HUES64 (cell line): ENCODE measurements around the gene ZFAND6.

Source experiments
- H3K27ac ChIP-seq: 2 replicates; pipeline ENCODE4 v1.7.0; 2013; ENCODE audit warnings: low read depth, low read length, inconsistent platforms
- H3K27me3 ChIP-seq: 2 replicates; pipeline ENCODE4 v1.6.1; 2013; ENCODE audit warnings: mild to moderate bottlenecking, low read length; ENCODE audit not compliant: insufficient read depth
- H3K36me3 ChIP-seq: 2 replicates; pipeline ENCODE4 v1.6.1; 2013; ENCODE audit warnings: mild to moderate bottlenecking, low read length; ENCODE audit not compliant: insufficient read depth
- H3K4me1 ChIP-seq: 2 replicates; pipeline ENCODE4 v1.6.1; 2013; ENCODE audit warnings: mild to moderate bottlenecking, low read length, moderate library complexity; ENCODE audit not compliant: insufficient read depth
- H3K4me3 ChIP-seq: 2 replicates; pipeline ENCODE4 v1.5.1; 2013; ENCODE audit warnings: mild to moderate bottlenecking, low read length, moderate library complexity
- H3K9ac ChIP-seq: 2 replicates; pipeline ENCODE4 v1.6.1; 2013; ENCODE audit warnings: mild to moderate bottlenecking, low read depth, low read length
- H3K9me3 ChIP-seq: 2 replicates; pipeline ENCODE4 v1.6.1; 2013; ENCODE audit warnings: low read depth, low read length; ENCODE audit not compliant: insufficient read depth
- whole genome bisulfite sequencing: fragments of 150-250, 120-280 bp; methylation state at CpG from one replicate; pipeline ENCODE4 v1.1.7; 2013; ENCODE audit warnings: missing lambda C conversion rate; 5-methylcytosine and 5-hydroxymethylcytosine counted together

ZFAND6 gene

DNA sequence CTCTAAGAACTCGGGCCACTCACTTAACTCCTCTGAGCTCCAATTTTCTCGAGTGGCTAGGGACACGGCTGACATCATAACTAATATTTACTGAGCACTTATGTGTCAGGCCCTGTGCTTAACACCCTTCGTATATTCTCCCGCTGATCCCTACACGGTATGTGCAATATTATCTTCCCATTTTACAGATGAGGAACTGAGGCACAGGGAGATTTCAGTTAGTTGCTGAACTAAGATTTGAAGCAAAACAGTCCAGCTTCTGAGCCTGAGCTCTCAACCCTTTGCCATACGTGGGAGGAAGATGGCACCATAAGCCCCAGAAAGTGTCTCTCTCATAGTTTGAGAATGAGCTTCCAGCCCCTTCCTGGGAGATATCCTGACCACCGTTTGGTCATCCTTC is 112.9 kb downstream of the ZFAND6 start:
- peaks cover 4% of the 10 kb centered on the region; the same call in 1 of the 2 replicates for H3K36me3 ChIP-seq
- no peak overlapping the region for H3K9ac ChIP-seq
- H3K27me3 ChIP-seq, result no peaks in the 10 kb centered on the region
- no peaks in the 10 kb centered on the region for H3K9me3 ChIP-seq
- no peak overlapping the region for H3K4me3 ChIP-seq
- H3K4me1 ChIP-seq, result no peaks in the 10 kb centered on the region
- 81% methylated on average over 8 of the region's 8 CpGs for WGBS
- no peak overlapping the region for H3K27ac ChIP-seq

DNA sequence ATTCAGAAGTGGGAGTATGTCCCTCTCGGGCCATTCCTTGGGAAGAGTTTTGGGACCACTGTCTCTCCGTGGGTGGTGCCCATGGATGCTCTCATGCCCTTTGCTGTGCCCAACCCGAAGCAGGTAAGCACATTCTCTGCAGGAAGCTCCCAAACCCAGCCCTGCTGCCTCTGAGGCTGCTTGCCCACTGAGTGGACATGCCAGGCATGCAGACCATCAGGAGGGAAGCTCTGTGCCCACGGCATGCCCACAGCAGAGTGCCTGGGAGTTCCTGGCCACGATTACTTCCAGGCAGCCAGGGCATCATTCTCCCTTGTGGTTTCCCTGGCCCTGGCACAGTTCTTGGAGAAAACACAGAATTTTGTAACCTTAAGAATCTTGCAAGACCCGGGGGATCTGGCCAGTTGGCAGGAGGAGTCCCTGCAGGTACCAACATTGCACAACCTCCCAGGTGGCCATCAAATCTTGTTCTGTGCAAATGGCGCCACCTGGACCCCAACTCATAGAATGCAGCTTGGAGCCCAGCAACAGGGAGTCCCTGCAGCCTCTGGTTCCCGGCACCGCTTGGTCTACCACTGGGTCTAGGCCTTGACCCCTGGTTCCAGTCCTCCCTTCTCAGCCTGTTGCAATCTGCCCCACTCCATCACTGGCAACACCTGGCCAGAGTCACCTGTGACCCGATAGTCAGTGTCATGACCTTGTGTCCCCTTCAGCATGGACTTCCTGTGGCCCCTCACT is 113.7 kb downstream of the ZFAND6 start:
- no peak overlapping the region for H3K4me3 ChIP-seq
- H3K4me1 ChIP-seq, result no peaks in the 10 kb centered on the region
- no peaks in the 10 kb centered on the region for H3K27me3 ChIP-seq
- no peaks in the 10 kb centered on the region for H3K9me3 ChIP-seq
- WGBS, result 71% methylated on average over 10 of the region's 10 CpGs
- peaks cover 4% of the 10 kb centered on the region; the same call in 1 of the 2 replicates for H3K36me3 ChIP-seq
- no peak overlapping the region for H3K27ac ChIP-seq
- no peak overlapping the region for H3K9ac ChIP-seq

DNA sequence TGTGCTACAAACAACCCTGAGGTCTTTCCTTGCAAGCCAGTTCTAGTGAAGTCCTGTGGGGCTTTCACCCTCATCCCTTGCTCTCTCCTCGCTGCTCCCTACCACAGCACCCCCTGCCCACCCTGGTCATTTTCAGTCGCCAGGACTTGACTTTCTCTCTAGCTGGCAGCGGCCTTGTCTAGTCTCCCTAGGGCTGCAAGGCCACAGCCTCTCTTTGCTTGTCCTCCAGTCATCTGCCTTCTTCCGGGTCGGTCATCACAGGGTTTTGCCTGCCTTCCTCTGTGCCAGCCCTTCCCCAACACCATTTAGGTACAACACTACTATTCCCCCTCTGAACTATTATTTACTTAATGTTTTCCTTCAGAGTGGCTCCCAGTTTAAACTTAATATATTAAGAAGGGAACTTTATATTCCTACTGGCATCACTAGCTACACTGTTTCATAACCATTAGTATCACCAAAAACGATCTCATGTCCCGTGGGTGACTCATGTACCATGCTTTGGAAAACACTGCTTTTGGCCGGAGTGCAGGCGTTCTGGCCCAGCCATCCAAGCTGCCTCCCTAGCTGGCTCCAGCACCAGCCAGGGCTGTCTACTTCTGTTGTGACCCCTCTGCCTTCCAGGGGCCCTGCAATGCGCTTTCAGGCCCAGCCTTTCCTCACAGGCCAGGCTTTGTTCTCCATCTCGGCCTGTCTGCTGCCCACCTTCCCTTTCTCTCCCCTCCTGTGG is 114.7 kb downstream of the ZFAND6 start:
- no peak overlapping the region for H3K9ac ChIP-seq
- no peaks in the 10 kb centered on the region for H3K4me1 ChIP-seq
- WGBS, result 92% methylated on average over 11 of the region's 11 CpGs
- no peaks in the 10 kb centered on the region for H3K27me3 ChIP-seq
- H3K36me3 ChIP-seq, result no peaks in the 10 kb centered on the region
- no peak overlapping the region for H3K4me3 ChIP-seq
- no peak overlapping the region for H3K27ac ChIP-seq
- H3K9me3 ChIP-seq, result no peaks in the 10 kb centered on the region

DNA sequence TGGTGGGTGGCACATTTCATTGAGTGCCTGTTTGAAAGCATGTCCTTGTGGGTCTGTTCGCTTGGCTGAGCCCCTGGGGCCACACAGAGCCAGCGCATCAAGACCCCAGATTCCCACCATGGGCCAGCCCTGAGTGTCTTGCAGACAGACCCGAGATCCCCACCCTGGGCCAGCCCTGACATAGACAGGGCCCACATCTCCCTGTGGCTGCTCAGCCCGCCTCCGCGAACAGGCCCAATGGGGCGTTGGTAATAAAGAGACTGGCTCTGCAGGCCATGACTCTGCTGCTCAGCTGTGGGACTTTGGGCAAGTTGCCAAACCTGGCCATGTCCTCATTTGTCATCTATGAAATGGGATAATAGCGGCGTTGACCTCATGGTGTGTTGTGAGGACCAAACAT is 116.0 kb downstream of the ZFAND6 start:
- Histone ChIP-seq H3K9me3 (no peaks in the 10 kb centered on the region), H3K27me3 (no peaks in the 10 kb centered on the region), H3K9ac (no peak overlapping the region), H3K4me3 (no peak overlapping the region), H3K27ac (no peak overlapping the region), H3K36me3 (no peaks in the 10 kb centered on the region), H3K4me1 (no peaks in the 10 kb centered on the region)
- WGBS, result 94% methylated on average over 9 of the region's 9 CpGs

DNA sequence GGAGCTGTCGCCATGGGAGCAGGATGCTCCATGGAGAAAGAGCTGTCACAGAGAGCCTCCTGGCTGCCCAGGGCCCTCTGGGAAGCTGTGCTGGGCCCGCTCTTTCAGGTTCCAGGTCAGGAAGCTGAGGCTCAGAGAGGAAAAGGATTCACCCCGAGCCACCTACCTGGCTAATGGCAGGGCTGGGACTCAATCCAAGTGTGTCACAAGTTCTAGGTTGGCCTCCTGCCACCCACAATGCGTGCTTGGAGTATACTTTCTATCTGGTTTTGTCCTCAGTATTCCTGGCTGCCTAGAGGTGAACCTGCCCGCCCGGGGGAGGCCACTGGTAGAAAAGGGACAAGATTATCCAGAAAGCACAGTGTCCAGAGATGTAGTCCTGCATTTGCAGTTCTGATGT is 117.0 kb downstream of the ZFAND6 start:
- Histone ChIP-seq H3K27me3 (no peaks in the 10 kb centered on the region), H3K27ac (no peak overlapping the region), H3K4me1 (no peaks in the 10 kb centered on the region), H3K36me3 (no peaks in the 10 kb centered on the region), H3K9ac (no peak overlapping the region), H3K9me3 (no peaks in the 10 kb centered on the region), H3K4me3 (no peak overlapping the region)
- 86% methylated on average over 6 of the region's 6 CpGs for WGBS

DNA sequence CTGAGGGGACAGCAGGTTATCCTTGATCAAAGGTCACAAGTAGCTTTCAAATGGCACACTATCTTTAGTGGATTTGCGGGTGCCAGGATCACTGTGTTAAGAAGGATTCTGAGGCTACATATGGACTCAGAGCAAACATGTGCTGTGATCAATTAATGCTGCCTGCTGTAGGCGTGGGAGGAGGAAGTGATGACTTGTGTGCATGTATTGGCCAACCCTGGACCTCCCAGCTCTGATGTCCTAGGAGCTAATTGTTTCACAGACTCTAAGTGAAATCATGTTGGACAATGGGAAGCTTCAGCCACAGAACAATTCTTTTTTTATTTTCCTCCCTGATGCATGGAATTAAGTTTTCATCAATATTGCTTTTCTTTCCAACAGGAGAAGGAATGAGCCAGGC is 117.7 kb downstream of the ZFAND6 start:
- Histone ChIP-seq H3K4me3 (no peak overlapping the region), H3K36me3 (0 out of 2 replicates have a peak, but pooled peaks cover 4% of the 10 kb centered on the region), H3K9ac (no peak overlapping the region), H3K27ac (no peak overlapping the region), H3K9me3 (no peaks in the 10 kb centered on the region), H3K27me3 (no peaks in the 10 kb centered on the region), H3K4me1 (no peaks in the 10 kb centered on the region)
- 95% methylated on average over 2 of the region's 2 CpGs for WGBS

DNA sequence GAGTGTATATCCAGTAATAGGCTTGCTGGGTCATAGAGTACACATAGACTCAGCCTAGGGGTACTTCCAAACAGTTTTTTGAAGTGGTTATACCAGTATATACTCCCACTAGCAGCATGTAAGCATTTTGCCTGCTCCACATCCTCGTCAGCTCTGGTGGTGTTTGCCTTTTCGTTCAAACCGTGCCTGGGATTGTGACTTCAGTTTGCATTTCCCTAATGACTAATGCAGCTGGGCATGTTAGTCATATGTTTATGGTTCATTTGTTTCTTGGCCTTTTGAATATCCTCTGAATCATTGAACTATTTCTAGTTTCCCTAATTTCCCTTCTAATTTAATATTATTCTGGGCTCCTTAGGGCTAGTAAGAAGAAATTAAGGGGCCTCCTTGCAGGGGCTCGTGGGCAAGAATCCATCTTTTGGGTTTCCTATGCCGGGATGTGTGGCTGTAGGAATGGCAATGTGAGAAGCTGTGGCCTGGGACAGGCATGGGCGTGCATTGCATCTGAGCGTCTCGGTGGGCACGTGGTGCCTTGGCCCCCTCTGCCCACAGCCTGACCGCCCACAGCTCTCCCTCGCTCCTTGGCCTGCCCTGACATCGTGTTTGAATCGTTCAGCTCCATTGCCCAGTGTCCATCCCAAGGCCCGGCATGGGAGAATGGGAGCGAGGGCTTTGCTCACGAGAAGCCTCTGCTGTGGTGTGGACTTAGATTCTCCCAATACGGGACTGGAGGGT is 119.7 kb downstream of the ZFAND6 start:
- H3K9me3 ChIP-seq, result no peaks in the 10 kb centered on the region
- no peaks in the 10 kb centered on the region for H3K4me1 ChIP-seq
- no peak overlapping the region for H3K4me3 ChIP-seq
- no peaks in the 10 kb centered on the region for H3K27me3 ChIP-seq
- WGBS, result 91% methylated on average over 17 of the region's 17 CpGs
- 0 out of 2 replicates have a peak, but pooled peaks cover 5% of the 10 kb centered on the region for H3K36me3 ChIP-seq
- H3K27ac ChIP-seq, result no peak overlapping the region
- H3K9ac ChIP-seq, result no peak overlapping the region

DNA sequence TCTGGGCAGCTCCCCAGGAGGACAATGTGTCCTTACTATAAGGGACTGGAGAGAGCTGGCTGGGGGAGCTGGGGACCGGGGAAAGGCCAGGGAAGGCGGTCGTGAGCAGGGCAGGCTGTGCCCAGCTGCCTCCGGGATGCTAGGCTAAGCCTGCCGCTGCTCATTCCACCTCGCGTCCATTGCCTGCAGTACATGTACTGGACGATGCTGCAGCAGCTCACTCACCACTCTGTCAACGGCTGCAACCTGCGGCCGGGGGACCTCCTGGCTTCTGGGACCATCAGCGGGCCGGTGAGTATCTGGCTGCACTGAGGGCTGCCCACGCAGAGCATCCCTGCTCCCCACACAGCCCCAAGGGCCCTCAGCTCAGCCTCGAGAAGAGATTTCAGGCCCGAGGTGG is 120.5 kb downstream of the ZFAND6 start:
- Histone ChIP-seq H3K27ac (no peak overlapping the region), H3K9me3 (no peaks in the 10 kb centered on the region), H3K9ac (no peak overlapping the region), H3K4me3 (no peak overlapping the region), H3K27me3 (no peaks in the 10 kb centered on the region), H3K4me1 (no peaks in the 10 kb centered on the region), H3K36me3 (0 out of 2 replicates have a peak, but pooled peaks cover 5% of the 10 kb centered on the region)
- 87% methylated on average over 16 of the region's 16 CpGs for WGBS

DNA sequence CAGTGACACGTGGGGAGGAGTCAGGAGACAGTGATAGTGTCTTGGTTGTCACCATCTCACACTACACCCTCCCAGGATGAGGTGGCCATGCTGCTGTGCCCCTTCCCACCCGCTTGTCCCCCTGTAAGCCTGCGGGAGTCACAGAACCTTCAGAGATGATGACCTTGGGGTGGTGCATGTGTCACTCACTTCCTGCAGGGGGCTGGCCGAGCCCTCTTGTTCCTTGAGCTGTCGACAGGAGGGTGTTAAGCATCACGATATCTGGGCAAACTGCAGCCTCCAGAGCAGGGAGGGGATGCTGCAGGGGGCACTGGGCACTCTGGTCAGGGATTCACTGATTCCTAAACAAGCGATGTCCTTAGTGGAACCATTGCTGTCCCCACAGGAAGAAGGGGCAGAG is 121.0 kb downstream of the ZFAND6 start:
- Histone ChIP-seq H3K27me3 (no peaks in the 10 kb centered on the region), H3K9me3 (no peaks in the 10 kb centered on the region), H3K4me3 (no peak overlapping the region), H3K4me1 (no peaks in the 10 kb centered on the region), H3K9ac (no peak overlapping the region), H3K27ac (no peak overlapping the region), H3K36me3 (0 out of 2 replicates have a peak, but pooled peaks cover 5% of the 10 kb centered on the region)
- 86% methylated on average over 7 of the region's 7 CpGs for WGBS

DNA sequence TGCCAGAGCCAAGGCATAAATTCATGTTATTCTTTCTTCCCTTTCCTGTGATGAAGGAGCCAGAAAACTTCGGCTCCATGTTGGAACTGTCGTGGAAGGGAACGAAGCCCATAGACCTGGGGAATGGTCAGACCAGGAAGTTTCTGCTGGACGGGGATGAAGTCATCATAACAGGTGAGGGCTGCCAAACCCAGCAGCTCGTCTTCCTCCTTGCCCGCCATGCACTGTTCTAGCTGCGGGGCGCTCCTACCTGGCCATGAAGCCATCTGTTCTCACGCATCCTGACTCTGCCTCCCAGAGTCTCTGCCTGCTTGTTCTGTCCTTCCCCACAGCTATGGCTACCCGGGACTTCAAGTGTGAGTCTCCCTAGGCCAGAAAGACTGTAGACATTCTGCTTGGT is 121.5 kb downstream of the ZFAND6 start:
- no peaks in the 10 kb centered on the region for H3K27me3 ChIP-seq
- H3K4me1 ChIP-seq, result no peaks in the 10 kb centered on the region
- 92% methylated on average over 10 of the region's 10 CpGs for WGBS
- no peak overlapping the region for H3K9ac ChIP-seq
- H3K27ac ChIP-seq, result no peak overlapping the region
- H3K36me3 ChIP-seq, result peaks cover 6% of the 10 kb centered on the region; the same call in 1 of the 2 replicates
- H3K4me3 ChIP-seq, result no peak overlapping the region
- H3K9me3 ChIP-seq, result no peaks in the 10 kb centered on the region
